ENCODE results near the gene CD160. TPM values are rescaled to one million over a fixed set of nuclear protein-coding genes. Genes with fewer than 3 reads are reported as not detected.

CD160 gene
- total RNA-seq, 2 experiments from 2014 or later: not detected

GRCh38 chr1:145702826-145703225, 16.5 kb upstream of the CD160 start:
- no peak overlapping the region for H3K4me3 Mint-ChIP-seq
- Histone ChIP-seq H3K9me3 (ENCODE audit: control insufficient read depth in 1 of 2, insufficient read depth in 1 of 2, low read length in 2 of 2) (no peaks in the 10 kb centered on the region), H3K27me3 (ENCODE audit: control insufficient read depth in 1 of 2, insufficient read depth in 2 of 2, low read length in 2 of 2) (no peaks in the 10 kb centered on the region), H3K4me3 (ENCODE audit: low read length) (no peak overlapping the region), H3K36me3 (ENCODE audit: insufficient read depth, low read length) (no peaks in the 10 kb centered on the region), H3K4me1 (ENCODE audit: insufficient read depth, low read length) (no peaks in the 10 kb centered on the region), H3K27ac (ENCODE audit: low read depth in 1 of 2, low read length in 2 of 2) (no peak overlapping the region)
- H3K4me1 Mint-ChIP-seq (ENCODE audit: low read depth): no peaks in the 10 kb centered on the region
- TF ChIP-seq CTCF (IDR thresholded peaks at IDR 0.05): no peak
- H3K27me3 Mint-ChIP-seq: no peaks in the 10 kb centered on the region
- POLR2A ChIA-PET: no interaction called here
- DNase-seq (no peak), ATAC-seq (ENCODE audit: poor library complexity) (no peak)
- intact Hi-C loops (cut with DNase I, micrococcal nuclease): no loop called here
- H3K9me3 Mint-ChIP-seq: no peaks in the 10 kb centered on the region
- CTCF ChIA-PET: no interaction called here
- no peaks in the 10 kb centered on the region for H3K36me3 Mint-ChIP-seq (ENCODE audit: low read depth)
- H3K27ac Mint-ChIP-seq: no peak overlapping the region

DNA sequence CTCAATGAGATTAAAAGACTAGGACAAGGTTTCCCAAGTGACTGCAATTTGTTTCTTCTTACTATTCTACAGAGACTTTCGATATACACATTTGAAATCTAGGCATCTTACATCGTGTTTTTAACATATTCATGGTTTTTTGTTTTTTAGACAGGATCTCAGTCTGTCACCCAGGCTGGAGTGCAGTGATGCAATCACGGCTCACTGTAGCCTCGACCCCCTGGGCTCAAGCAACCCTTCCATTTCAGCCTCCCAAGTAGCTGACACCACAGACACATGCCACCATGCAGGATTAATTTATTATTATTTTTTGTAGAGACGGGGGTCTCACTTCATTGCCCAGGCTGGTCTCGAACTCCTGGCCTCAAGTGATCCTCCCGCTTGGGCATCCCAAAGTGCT, 13.7 kb upstream of the CD160 start:
- TF ChIP-seq CTCF (IDR thresholded peaks at IDR 0.05): no peak
- intact Hi-C loops (cut with DNase I, micrococcal nuclease): no loop called here
- CTCF ChIA-PET: no interaction called here
- Histone ChIP-seq H3K36me3 (ENCODE audit: insufficient read depth, low read length) (no peaks in the 10 kb centered on the region), H3K9me3 (ENCODE audit: control insufficient read depth in 1 of 2, insufficient read depth in 1 of 2, low read length in 2 of 2) (no peaks in the 10 kb centered on the region), H3K27me3 (ENCODE audit: control insufficient read depth in 1 of 2, insufficient read depth in 2 of 2, low read length in 2 of 2) (no peaks in the 10 kb centered on the region), H3K4me1 (ENCODE audit: insufficient read depth, low read length) (no peaks in the 10 kb centered on the region), H3K27ac (ENCODE audit: low read depth in 1 of 2, low read length in 2 of 2) (no peak overlapping the region), H3K4me3 (ENCODE audit: low read length) (no peak overlapping the region)
- POLR2A ChIA-PET: no interaction called here
- DNase-seq (no peak), ATAC-seq (ENCODE audit: poor library complexity) (no peak)
- Mint-ChIP-seq H3K27ac (no peak overlapping the region), H3K27me3 (no peaks in the 10 kb centered on the region), H3K9me3 (no peaks in the 10 kb centered on the region), H3K4me3 (no peak overlapping the region), H3K36me3 (ENCODE audit: low read depth) (no peaks in the 10 kb centered on the region), H3K4me1 (ENCODE audit: low read depth) (no peaks in the 10 kb centered on the region)

DNA sequence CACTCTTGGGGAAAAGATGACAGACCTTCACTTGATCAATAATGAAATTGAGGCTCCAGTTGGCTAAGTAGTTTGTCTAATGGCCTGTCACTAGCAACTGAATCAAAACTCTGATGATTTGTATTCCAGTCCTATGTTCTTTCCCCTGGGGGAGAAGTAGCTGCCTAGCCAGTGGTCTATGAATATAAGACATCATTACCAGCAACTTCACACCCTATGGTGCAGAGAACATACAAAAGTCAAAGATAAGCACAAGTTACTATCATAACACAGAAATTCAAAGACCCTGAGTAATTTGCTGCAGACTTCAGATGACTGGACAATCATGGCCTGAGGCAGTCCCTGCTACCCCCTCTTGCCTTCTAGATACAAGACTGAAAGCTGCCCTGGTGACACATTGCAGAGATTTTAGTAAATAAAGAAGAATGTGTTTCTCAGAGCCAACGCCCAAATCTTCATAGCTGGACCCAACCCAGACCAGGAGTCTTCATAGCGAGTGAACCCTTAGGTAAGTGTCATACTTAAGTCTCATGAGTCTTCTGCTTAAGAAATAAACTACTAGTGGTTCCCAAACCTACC, 13.1 kb upstream of the CD160 start:
- H3K4me1 Mint-ChIP-seq (ENCODE audit: low read depth): no peaks in the 10 kb centered on the region
- intact Hi-C loops (cut with DNase I, micrococcal nuclease): no loop called here
- H3K9me3 Mint-ChIP-seq: no peaks in the 10 kb centered on the region
- no peak for DNase-seq
- ChIA-PET POLR2A (no interaction called here), CTCF (no interaction called here)
- no peak for ATAC-seq (ENCODE audit: poor library complexity)
- Histone ChIP-seq H3K27ac (ENCODE audit: low read depth in 1 of 2, low read length in 2 of 2) (no peak overlapping the region), H3K27me3 (ENCODE audit: control insufficient read depth in 1 of 2, insufficient read depth in 2 of 2, low read length in 2 of 2) (no peaks in the 10 kb centered on the region), H3K9me3 (ENCODE audit: control insufficient read depth in 1 of 2, insufficient read depth in 1 of 2, low read length in 2 of 2) (no peaks in the 10 kb centered on the region), H3K36me3 (ENCODE audit: insufficient read depth, low read length) (no peaks in the 10 kb centered on the region), H3K4me3 (ENCODE audit: low read length) (no peak overlapping the region), H3K4me1 (ENCODE audit: insufficient read depth, low read length) (no peaks in the 10 kb centered on the region)
- H3K4me3 Mint-ChIP-seq: no peak overlapping the region
- no peak overlapping the region for H3K27ac Mint-ChIP-seq
- no peaks in the 10 kb centered on the region for H3K27me3 Mint-ChIP-seq
- TF ChIP-seq CTCF (IDR thresholded peaks at IDR 0.05): no peak
- no peaks in the 10 kb centered on the region for H3K36me3 Mint-ChIP-seq (ENCODE audit: low read depth)

Measured in CD4-positive, alpha-beta T cell (primary cell).